Suprapubic skin (tissue), 4 donors: Measurements from ENCODE around the gene OR2A42.
"Not testable (repeated sequence)": the region's sequence is repeated elsewhere in the genome, so short reads cannot be mapped to it uniquely, and the experiment has no call there.

Source experiments
- EP300 ChIP-seq: sonication (generic); formaldehyde crosslinking; IDR thresholded peaks from one replicate; pipeline ENCODE4 v1.6.1; 2017; ENCODE audit warnings: antibody characterized with exemption
- POLR2A ChIP-seq, 2 donors: fragments of 450-650 bp; IDR thresholded peaks; one replicate each; pipeline ENCODE4 v1.6.1; 2017; ENCODE audit warnings: antibody characterized with exemption in 2 of 2, mild to moderate bottlenecking in 2 of 2, moderate library complexity in 2 of 2
- POLR2AphosphoS5 ChIP-seq, 3 donors: sonication (generic); formaldehyde crosslinking; IDR thresholded peaks; one replicate each; pipeline ENCODE4 v1.6.1; 2017; ENCODE audit warnings: antibody characterized with exemption in 3 of 3
- TF ChIP-seq, protein P1 (sequence below), 2 donors: fragments of 200-600 bp in 1 of 2; fragments of 450-650 bp in 1 of 2; sonication (generic) in 1 of 2; IDR thresholded peaks; one replicate each; pipeline ENCODE4 v1.5.1; 2016 to 2019; ENCODE audit warnings: antibody characterized with exemption in 2 of 2, mild to moderate bottlenecking in 1 of 2, moderate library complexity in 1 of 2

DNA sequence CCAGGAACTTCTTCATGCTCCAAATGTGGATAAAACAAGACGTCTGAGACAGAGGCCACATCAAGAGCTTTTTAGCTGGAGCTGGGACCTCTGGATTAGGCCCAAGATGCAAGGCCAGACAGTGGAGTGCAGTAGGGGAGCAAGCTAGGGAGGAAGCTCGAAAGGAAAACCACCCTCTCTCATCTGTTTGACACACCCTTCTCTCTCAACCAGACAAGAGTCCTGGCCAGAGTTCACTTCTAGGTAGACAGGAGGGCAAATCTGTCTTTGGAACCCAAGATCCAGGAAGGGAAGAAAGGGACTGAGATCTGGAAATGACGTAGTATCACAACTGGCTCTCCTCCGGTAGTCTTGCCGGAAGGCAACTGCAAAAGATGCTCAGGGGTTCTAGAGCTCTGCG is 45.0 kb downstream of the OR2A42 start:
- TF ChIP-seq, protein P1, sequence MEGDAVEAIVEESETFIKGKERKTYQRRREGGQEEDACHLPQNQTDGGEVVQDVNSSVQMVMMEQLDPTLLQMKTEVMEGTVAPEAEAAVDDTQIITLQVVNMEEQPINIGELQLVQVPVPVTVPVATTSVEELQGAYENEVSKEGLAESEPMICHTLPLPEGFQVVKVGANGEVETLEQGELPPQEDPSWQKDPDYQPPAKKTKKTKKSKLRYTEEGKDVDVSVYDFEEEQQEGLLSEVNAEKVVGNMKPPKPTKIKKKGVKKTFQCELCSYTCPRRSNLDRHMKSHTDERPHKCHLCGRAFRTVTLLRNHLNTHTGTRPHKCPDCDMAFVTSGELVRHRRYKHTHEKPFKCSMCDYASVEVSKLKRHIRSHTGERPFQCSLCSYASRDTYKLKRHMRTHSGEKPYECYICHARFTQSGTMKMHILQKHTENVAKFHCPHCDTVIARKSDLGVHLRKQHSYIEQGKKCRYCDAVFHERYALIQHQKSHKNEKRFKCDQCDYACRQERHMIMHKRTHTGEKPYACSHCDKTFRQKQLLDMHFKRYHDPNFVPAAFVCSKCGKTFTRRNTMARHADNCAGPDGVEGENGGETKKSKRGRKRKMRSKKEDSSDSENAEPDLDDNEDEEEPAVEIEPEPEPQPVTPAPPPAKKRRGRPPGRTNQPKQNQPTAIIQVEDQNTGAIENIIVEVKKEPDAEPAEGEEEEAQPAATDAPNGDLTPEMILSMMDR (IDR thresholded peaks at IDR 0.05): not testable (repeated sequence)
- TF ChIP-seq EP300; POLR2A (IDR thresholded peaks at IDR 0.05); POLR2AphosphoS5 (IDR thresholded peaks at IDR 0.05): not testable (repeated sequence)
